ENCODE data around the gene KCNG2.
"Not testable (repeated sequence)": the region's sequence is repeated elsewhere in the genome, so short reads cannot be mapped to it uniquely, and the experiment has no call there.

KCNG2 gene

GRCh38 chr18:79872527-79873444 lies 75.0 kb downstream of the KCNG2 start:
- no peak for DNase-seq

GRCh38 chr18:79873449-79874110 lies 75.8 kb downstream of the KCNG2 start:
- no peak for DNase-seq

GRCh38 chr18:79874553-79875530 lies 77.1 kb downstream of the KCNG2 start:
- no peak for DNase-seq

GRCh38 chr18:79875531-79875919 lies 77.8 kb downstream of the KCNG2 start:
- no peak for DNase-seq

- DNase-seq, result no peak
These were observed 78.3 kb downstream of the KCNG2 start for GRCh38 chr18:79875931-79876461.

GRCh38 chr18:79876497-79876896 lies 78.8 kb downstream of the KCNG2 start:
- DNase-seq, result no peak

- DNase-seq, result no peak
These were observed 79.7 kb downstream of the KCNG2 start for GRCh38 chr18:79877163-79878091.

GRCh38 chr18:79878246-79878645 lies 80.5 kb downstream of the KCNG2 start:
- not testable (repeated sequence) for DNase-seq

GRCh38 chr18:79878741-79879378 lies 81.1 kb downstream of the KCNG2 start:
- DNase-seq, result no peak

GRCh38 chr18:79879566-79879965 lies 81.8 kb downstream of the KCNG2 start:
- no peak for DNase-seq

GRCh38 chr18:79881695-79882094 lies 84.0 kb downstream of the KCNG2 start:
- no peak for DNase-seq

GRCh38 chr18:79882522-79883241 lies 84.9 kb downstream of the KCNG2 start:
- no peak for DNase-seq

GRCh38 chr18:79883461-79884293 lies 85.9 kb downstream of the KCNG2 start:
- no peak for DNase-seq

- no peak for DNase-seq
These were observed 86.7 kb downstream of the KCNG2 start for GRCh38 chr18:79884294-79884962.

- DNase-seq, result no peak
These were observed 87.4 kb downstream of the KCNG2 start for GRCh38 chr18:79884963-79885728.

- no peak for DNase-seq
These were observed 89.7 kb downstream of the KCNG2 start for GRCh38 chr18:79887181-79888000.

- no peak for DNase-seq
These were observed 90.3 kb downstream of the KCNG2 start for GRCh38 chr18:79888016-79888415.
